Neuronal stem cell (in vitro differentiated cells): ENCODE data around the gene C8G.

ENCODE experiments used
- DNase-seq: peaks from one replicate; pipeline ENCODE4 v3.0.0-alpha.2; 2013; ENCODE audit warnings: low spot score
- H2AFZ ChIP-seq: one replicate; pipeline ENCODE4 v1.6.1; 2013; ENCODE audit warnings: mild to moderate bottlenecking, low read length, inconsistent platforms
- H2AK5ac ChIP-seq: 2 replicates; pipeline ENCODE4 v1.6.1; 2013; ENCODE audit warnings: low read depth, mild to moderate bottlenecking, inconsistent platforms, low read length, moderate library complexity, mixed read lengths
- H2BK120ac ChIP-seq: 2 replicates; pipeline ENCODE4 v1.6.1; 2013; ENCODE audit warnings: low read depth, mild to moderate bottlenecking, inconsistent platforms, low read length, moderate library complexity, mixed read lengths
- H2BK12ac ChIP-seq: one replicate; pipeline ENCODE4 v1.6.1; 2013; ENCODE audit warnings: low read length, inconsistent platforms
- H2BK15ac ChIP-seq: 2 replicates; pipeline ENCODE4 v1.6.1; 2013; ENCODE audit warnings: mild to moderate bottlenecking, low read length, inconsistent platforms, mixed read lengths
- H2BK5ac ChIP-seq: one replicate; pipeline ENCODE4 v1.6.1; 2013; ENCODE audit warnings: inconsistent platforms, mild to moderate bottlenecking, low read length, moderate library complexity
- H3K14ac ChIP-seq: one replicate; pipeline ENCODE4 v1.6.1; 2013; ENCODE audit warnings: low read length, inconsistent platforms
- H3K18ac ChIP-seq: 2 replicates; pipeline ENCODE4 v1.6.1; 2013; ENCODE audit warnings: low read length, inconsistent platforms
- H3K23ac ChIP-seq: 2 replicates; pipeline ENCODE4 v1.6.1; 2013; ENCODE audit warnings: low read depth, mild to moderate bottlenecking, mixed read lengths, low read length, inconsistent platforms; ENCODE audit not compliant: poor library complexity
- H3K27ac ChIP-seq: replicated peaks from 3 replicates; pipeline ENCODE4 v1.5.1; 2013; ENCODE audit warnings: low read length, inconsistent platforms
- H3K27me3 ChIP-seq, 3 experiments: 2 replicates each; pipeline ENCODE4 v1.6.1; 2013; ENCODE audit warnings: low read length in 3 of 3, mild to moderate bottlenecking in 2 of 3, inconsistent platforms in 1 of 3, low read depth in 1 of 3, mixed read lengths in 1 of 3, moderate library complexity in 1 of 3; ENCODE audit not compliant: control insufficient read depth in 3 of 3, insufficient read depth in 3 of 3
- H3K36me3 ChIP-seq, 2 donors: replicated peaks in 1 of 2; 2 replicates each; pipeline ENCODE4 v1.6.1; 2013; ENCODE audit warnings: low read length in 2 of 2; ENCODE audit not compliant: control insufficient read depth in 2 of 2, insufficient read depth in 2 of 2
- H3K4ac ChIP-seq: 2 replicates; pipeline ENCODE4 v1.6.1; 2013; ENCODE audit warnings: inconsistent platforms, mild to moderate bottlenecking, low read length, moderate library complexity
- H3K4me1 ChIP-seq, 2 donors: 1 replicate in 1 of 2; 2 replicates in 1 of 2; pipeline ENCODE4 v1.6.1; 2013; ENCODE audit warnings: low read length in 2 of 2, low read depth in 1 of 2; ENCODE audit not compliant: control insufficient read depth in 2 of 2, insufficient read depth in 1 of 2
- H3K4me2 ChIP-seq: one replicate; pipeline ENCODE4 v1.6.1; 2013; ENCODE audit warnings: mild to moderate bottlenecking, low read length, inconsistent platforms; ENCODE audit not compliant: insufficient read depth, poor library complexity, severe bottlenecking
- H3K4me3 ChIP-seq, 2 donors: 2 replicates each; pipeline ENCODE4 v1.5.1; 2013; ENCODE audit warnings: low read length in 2 of 2, mild to moderate bottlenecking in 2 of 2, inconsistent platforms in 1 of 2, moderate library complexity in 1 of 2
- H3K79me1 ChIP-seq: one replicate; pipeline ENCODE4 v1.6.1; 2013; ENCODE audit warnings: low read depth, mild to moderate bottlenecking, inconsistent platforms, low read length, moderate library complexity
- H3K9ac ChIP-seq: one replicate; pipeline ENCODE4 v1.6.1; 2013; ENCODE audit warnings: mild to moderate bottlenecking, low read depth, low read length, inconsistent platforms; ENCODE audit not compliant: poor library complexity
- H3K9me3 ChIP-seq, 2 donors: replicated peaks in 1 of 2; 2 replicates each; pipeline versions ENCODE3 to v1.6.1; 2013; ENCODE audit warnings: low read length in 2 of 2, mild to moderate bottlenecking in 2 of 2, inconsistent platforms in 1 of 2, low read depth in 1 of 2, mixed read lengths in 1 of 2, moderate library complexity in 1 of 2; ENCODE audit not compliant: control insufficient read depth in 2 of 2, insufficient read depth in 1 of 2
- H4K8ac ChIP-seq: one replicate; pipeline ENCODE4 v1.6.1; 2013; ENCODE audit warnings: low read depth, mild to moderate bottlenecking, inconsistent platforms, low read length, moderate library complexity
- H4K91ac ChIP-seq: one replicate; pipeline ENCODE4 v1.6.1; 2013; ENCODE audit warnings: low read length, low read depth, mild to moderate bottlenecking, inconsistent platforms; ENCODE audit not compliant: poor library complexity
- WGBS, 2 donors: extraction: QIAGEN DNeasy Blood & Tissue Kit; methylation state at CpG; one replicate each; pipeline ENCODE4 v1.1.7; 2013; ENCODE audit warnings: missing lambda C conversion rate in 2 of 2, mixed read lengths in 1 of 2; ENCODE audit not compliant: insufficient read length in 2 of 2, insufficient replicate concordance in 1 of 2; ENCODE audit errors: extremely low coverage in 2 of 2; 5-methylcytosine and 5-hydroxymethylcytosine counted together

The C8G gene

GRCh38 chr9:136939996-136940525 is 5.0 kb upstream of the C8G start:
- H2BK12ac ChIP-seq = no peak overlapping the region
- no peak overlapping the region for H3K4me2 ChIP-seq
- peak overlapping the region; percentile 2 for H3K23ac ChIP-seq
- peak overlapping the region in 1 of 2 donors; percentile 14 for H3K4me3 ChIP-seq
- no peak overlapping the region for H3K18ac ChIP-seq
- no peak overlapping the region for H3K27ac ChIP-seq
- H2AK5ac ChIP-seq = no peak overlapping the region
- H4K8ac ChIP-seq = peak overlapping the region; percentile 89
- H3K9me3 ChIP-seq = peaks cover 0 to 4% of the 10 kb centered on the region in 2 donors
- no peak overlapping the region for H3K4ac ChIP-seq
- no peak for DNase-seq
- peak overlapping the region; percentile 39 for H2BK5ac ChIP-seq
- H4K91ac ChIP-seq = no peak overlapping the region
- no peak overlapping the region for H2AFZ ChIP-seq
- no peak overlapping the region for H2BK15ac ChIP-seq
- peaks cover 8% of the 10 kb centered on the region in 2 donors for H3K4me1 ChIP-seq
- no peak overlapping the region for H2BK120ac ChIP-seq
- no peaks in the 10 kb centered on the region for H3K27me3 ChIP-seq
- H3K36me3 ChIP-seq = peaks cover 42 to 57% of the 10 kb centered on the region in 2 donors
- H3K79me1 ChIP-seq = peaks cover 27% of the 10 kb centered on the region
- H3K14ac ChIP-seq = no peak overlapping the region
- whole genome bisulfite sequencing, 2 donors = no CpG with 5 or more reads among the region's 16 CpGs
- H3K9ac ChIP-seq = no peak overlapping the region

- Histone ChIP-seq H4K8ac (no peak overlapping the region), H3K4me1 (peaks cover 8% of the 10 kb centered on the region in 2 donors), H3K4me2 (no peak overlapping the region), H3K27ac (no peak overlapping the region), H3K9me3 (peaks cover 0 to 4% of the 10 kb centered on the region in 2 donors), H3K4me3 (no peak overlapping the region), H3K14ac (no peak overlapping the region), H3K27me3 (no peaks in the 10 kb centered on the region), H2BK5ac (no peak overlapping the region), H3K4ac (no peak overlapping the region), H2BK12ac (no peak overlapping the region), H2BK15ac (no peak overlapping the region), H4K91ac (no peak overlapping the region), H2AFZ (no peak overlapping the region), H2AK5ac (no peak overlapping the region), H3K18ac (no peak overlapping the region), H3K36me3 (peaks cover 42 to 55% of the 10 kb centered on the region in 2 donors), H3K79me1 (peaks cover 27% of the 10 kb centered on the region), H3K9ac (no peak overlapping the region), H3K23ac (no peak overlapping the region), H2BK120ac (no peak overlapping the region)
- no peak for DNase-seq
- WGBS, 2 donors = no CpG with 5 or more reads among the region's 42 CpGs
Observed at GRCh38 chr9:136940526-136941230, 4.4 kb upstream of the C8G start.

- Histone ChIP-seq H4K91ac (no peak overlapping the region), H3K4me3 (peak overlapping the region; percentile 6 to 7), H3K18ac (peak overlapping the region; percentile 28), H3K27ac (no peak overlapping the region), H3K36me3 (peaks cover 42 to 54% of the 10 kb centered on the region in 2 donors), H3K9me3 (peaks cover 0 to 4% of the 10 kb centered on the region in 2 donors), H2AFZ (no peak overlapping the region), H4K8ac (peak overlapping the region; percentile 17), H2BK120ac (no peak overlapping the region), H3K4ac (no peak overlapping the region), H2AK5ac (no peak overlapping the region), H3K23ac (peak overlapping the region; percentile 65), H3K4me2 (no peak overlapping the region), H3K14ac (no peak overlapping the region), H2BK12ac (peak overlapping the region; percentile 14), H3K79me1 (peaks cover 27% of the 10 kb centered on the region), H3K4me1 (peaks cover 8% of the 10 kb centered on the region in 2 donors), H2BK15ac (no peak overlapping the region), H3K9ac (no peak overlapping the region), H3K27me3 (no peaks in the 10 kb centered on the region), H2BK5ac (no peak overlapping the region)
- no peak for DNase-seq
- WGBS, 2 donors = no CpG with 5 or more reads among the region's 55 CpGs
Observed at GRCh38 chr9:136941231-136942111, 3.6 kb upstream of the C8G start.
